NOMO-1 (cell line): ENCODE measurements around the gene GSDME.
"Not testable (repeated sequence)": the region's sequence is repeated elsewhere in the genome, so short reads cannot be mapped to it uniquely, and the experiment has no call there.

Experiments used
- DNase-seq, 2 experiments: peaks; one replicate each; lab custom pipeline; 2025; ENCODE audit not compliant: unreplicated experiment in 2 of 2; lab: John Stamatoyannopoulos, UW

The GSDME gene

DNA sequence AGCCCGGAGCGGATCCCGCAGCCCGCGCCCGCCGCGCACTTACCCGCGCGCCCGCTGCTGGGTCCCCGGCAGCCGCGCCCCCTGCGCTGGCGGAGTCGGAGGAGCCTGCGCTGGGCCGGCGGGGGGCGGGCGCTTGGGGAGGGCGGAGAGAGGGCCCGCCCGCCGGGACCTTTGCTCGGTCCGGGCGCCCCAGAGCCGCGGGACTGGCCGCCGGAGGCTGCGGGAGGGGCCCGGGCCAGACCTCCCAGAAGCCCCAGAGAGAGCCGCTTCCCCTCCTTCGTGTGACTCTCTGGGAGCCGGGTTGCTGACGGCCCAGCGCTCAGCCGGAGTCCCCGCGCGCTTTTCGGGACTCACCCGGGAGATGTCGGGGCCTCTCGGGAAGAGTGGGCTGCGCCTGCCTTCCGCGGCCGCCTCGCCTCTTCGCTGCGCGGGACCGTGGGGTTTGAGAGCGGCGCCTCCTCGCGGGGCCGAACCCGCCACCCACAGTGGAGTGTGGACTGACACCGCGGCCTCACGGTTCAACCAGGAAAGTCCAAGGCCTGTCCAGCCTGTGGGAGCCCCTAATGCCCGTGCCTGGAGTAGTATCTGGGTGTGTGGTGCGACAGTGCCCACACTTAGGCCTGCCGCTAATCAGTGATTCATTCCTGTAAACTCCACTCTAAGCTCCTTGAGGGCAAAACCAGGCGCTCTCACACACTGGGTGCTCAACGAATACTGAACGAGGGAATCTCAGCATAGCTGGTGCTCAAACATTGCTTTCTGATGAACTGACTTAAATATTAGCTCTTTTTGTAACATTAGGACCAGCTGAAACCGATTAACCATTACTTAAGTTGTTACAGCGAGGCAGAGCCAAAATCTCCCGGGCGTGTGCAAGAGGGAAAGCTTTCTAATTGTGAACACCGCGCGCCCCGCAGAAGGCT is at the start of gene GSDME:
Gene GSDME, minus strand, starts transcription at position 112 of the 923 bp plus-strand sequence. CDS start 7,690 bp downstream, outside the sequence.
- no peak for DNase-seq

DNA sequence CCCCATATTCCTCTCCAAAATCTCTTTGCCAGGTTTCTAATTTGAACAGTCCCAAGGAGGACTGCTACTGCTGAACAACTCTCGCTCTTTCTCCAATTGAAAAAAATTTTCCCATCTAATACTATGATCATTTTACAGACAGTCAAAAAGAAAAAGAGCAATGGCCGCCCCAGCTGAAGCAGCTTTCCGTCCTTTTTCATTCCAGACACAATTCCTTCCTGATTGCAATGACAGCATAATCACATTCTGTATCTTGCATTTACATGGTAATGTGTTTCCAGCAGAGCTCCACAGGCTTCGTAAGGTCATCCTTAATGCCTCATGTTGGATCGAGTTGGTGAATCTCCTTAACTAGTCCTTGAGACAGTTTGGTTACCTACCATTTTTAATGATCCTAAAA is 45.0 kb upstream of the GSDME start:
- no peak for DNase-seq

DNA sequence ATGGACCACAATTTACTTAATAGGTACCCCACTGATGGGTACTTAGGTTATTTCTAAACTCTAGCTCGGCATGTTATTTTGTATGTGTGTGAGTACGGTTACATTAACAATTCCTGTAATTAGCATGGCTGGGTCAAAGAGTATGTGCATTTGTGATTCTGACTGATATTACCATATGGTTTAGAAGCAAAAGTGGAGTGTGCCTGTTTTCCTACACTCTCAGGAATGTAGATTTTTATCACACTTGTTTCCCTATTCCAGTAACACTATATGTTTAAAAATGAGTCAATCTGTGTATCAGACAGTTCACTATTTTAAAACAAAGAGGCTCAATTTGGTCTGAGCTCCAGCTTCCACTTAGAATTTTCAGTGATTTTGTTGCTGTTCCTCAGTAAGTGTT is 44.6 kb upstream of the GSDME start:
- no peak for DNase-seq

DNA sequence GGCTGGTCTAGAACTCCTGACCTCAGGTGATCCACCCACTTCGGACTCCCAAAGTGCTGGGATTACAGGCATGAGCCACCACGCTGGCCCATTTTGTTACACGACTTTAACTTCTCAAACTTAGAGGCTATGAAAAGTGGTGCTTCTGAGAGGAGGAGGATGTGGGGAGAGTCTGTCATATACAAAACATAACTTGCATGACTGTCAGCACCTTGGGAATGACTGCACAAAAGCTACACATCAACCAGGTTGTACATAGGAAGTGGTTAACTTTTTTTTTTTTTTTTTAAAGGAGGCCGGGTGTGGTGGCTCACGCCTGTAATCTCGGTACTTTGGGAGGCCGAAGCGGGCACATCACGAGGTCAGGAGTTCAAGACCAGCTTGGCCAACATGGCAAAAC is 43.4 kb upstream of the GSDME start:
- no peak for DNase-seq

DNA sequence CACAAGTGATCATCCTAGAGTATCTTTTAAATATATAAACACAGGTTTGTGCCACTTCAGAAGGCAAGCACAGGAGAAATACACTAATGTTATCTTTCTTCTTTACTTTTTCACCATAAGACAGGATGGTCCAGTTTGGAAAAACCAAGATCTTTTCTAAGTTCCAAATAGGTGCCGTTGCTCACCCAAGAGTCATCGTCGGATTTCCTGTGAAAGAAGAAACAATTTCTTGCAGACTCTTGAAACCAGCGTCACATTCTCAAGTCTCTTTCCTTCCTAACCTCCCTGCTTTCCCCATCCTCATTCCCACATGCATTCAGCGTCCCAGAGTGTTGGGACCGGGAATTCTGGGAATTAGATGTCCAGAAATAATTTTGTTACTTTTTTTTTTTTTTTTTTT is 42.8 kb upstream of the GSDME start:
- no peak for DNase-seq

DNA sequence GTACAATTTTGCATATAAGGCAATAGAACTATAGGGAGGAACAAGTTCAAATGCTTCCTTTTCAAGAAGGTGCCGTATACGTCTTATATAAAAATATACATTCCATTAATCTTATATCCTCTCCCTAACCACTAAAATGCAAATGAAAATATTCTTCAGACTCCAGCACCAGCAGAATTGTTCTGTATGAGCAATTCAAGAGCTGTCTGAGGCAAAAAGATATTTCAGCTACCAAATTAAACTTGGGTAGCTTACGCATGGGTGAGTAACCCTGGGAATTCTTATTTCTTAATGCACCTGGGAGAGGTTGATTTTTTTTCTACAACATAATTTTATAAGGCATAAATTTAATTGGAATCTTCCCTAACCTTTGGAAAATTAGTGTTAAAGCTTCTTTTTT is 42.2 kb upstream of the GSDME start:
- no peak for DNase-seq

DNA sequence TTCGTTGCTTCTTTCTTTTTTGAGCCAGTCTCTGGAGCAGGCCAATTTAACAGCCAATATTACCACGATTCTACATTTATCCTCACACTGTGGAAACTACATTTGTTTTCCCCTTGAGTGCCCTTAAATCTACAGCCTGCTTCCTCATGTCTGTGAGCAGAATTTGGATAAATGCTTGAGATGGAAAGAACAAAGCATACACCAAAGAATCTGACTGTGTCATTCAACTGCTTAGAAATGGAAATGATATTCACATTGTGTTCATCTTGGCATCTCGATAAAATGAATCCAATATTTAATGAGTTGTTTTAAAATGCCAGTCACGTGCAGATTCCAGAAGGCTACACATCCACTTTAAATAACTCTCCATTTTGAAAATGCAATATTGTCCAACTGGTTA is 41.0 kb upstream of the GSDME start:
- DNase-seq: no peak

DNA sequence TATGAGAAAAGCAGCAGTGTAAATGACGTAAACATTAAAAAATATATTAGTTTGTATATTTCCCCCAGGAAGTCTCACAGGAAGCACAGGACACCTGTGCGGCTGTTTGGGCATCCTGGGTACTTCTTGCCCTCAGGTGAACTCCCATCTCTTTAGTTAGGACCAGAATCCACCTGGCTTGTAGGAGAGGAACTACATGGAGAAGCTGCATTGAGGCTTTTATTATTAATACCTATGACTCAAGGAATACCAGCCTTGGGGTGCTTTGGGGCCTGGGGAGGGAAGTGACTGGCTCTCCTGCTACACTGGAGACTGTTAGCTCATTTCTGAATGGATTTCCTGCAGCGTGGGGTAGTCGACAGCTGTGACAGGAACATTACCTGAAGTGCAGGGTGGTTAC is 40.0 kb upstream of the GSDME start:
- no peak for DNase-seq

DNA sequence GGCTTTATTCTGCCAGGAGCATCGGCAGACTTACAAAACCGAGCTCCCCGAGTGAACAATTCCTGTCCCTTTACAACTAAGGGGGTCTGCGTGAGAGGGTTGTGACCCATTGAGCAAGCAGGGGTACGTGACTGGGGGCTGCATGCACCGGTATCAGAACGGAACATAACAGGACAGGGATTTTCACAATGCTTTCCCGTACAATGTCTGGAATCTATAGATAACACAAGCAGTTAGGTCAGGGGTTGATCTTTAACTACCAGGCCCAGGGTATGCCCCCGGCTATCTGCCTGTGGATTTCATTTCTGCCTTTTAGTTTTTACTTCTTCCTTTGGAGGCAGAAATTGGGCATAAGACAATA is 38.1 kb upstream of the GSDME start:
- no peak for DNase-seq

DNA sequence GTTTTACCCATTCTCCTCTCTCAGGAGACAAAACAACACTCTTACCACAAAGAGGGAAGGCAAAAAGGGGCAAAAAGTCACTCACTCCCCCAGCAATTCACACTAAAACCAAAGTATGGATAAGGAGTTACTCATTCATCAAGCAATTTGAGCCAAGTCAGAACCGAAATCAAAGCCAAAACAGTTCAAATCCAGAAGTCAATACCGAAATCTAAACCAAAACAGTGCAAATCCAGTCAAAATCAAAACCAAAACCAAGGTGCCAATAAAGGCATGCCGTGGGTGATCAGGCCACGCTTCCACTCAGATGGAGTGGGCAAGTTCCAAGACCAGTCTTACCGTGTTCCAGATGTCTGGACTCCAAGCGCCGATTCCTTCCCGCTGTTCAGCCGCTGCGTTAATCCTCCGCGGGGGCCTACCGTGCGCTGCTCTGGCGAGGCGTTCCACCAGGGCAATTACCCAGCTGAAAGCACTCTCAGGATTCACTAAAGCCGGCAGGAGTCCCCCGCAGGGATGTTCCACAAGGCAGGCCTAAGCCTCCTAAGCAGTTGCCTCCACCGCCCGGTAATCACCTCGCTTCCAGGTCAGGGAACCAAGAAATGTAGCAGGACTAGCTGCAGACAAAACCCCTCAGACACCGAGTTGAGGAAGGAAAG is 37.6 kb upstream of the GSDME start:
- DNase-seq: not testable (repeated sequence)

DNA sequence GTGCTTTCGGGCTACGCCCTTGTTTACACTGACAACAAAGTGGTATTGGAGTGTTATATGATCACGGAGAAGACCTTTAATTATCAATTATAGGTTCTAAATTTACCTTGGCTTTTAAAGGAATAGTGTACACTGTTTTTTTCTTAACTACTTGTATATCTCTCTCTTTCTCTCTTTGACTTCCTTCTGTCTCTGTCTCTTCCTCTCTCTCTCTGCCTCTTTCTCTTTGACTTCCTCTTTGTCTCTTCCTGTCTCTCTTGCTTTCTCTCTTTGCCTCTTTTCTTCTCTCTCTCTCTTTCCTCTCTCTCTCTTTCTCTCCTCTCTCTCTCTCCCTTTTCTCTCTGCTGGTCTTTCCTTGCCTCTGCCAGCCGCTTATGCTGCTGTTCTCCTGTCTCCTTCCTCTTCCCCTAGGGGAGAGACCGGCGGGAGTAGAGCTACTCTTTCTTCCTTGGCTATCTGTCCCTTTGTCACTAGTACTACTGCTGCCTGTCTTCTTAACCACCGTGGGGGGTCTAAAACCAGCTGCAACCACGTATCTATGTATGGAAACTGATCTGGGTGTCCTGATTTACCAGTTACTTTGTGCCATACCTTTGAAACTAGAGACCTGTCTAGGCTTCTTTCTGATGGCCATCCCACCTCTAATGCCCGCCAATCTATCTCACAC is 36.9 kb upstream of the GSDME start:
- DNase-seq: peak in 1 of 2 experiments; percentile 50

DNA sequence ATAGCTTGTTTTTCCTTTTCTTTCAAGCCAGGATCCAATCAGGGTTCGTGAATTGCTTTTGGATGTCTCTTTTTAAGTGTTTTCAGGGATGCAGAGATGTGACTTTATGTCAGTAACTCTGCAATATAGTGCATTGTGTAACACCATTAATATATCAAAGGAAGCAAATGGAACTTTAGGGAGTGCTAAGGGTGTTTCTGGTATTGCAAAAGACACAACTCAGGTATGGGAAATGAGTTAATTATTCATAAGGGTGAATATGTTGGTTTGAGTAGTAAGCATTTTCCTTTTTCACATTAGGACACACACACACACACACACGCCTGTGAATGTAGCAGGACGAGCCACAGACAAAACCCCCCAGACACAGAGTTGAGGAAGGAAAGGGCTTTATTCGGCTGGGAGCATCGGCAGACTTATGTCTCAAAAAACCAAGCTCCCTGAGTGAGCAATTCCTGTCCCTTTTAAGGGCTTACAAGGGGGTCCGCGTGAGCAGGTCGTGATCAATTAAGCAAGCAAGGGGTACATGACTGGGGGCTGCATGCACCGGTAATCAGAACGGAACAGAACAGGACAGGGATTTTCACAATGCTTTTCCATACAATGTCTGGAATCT is 31.8 kb upstream of the GSDME start:
- no peak for DNase-seq

DNA sequence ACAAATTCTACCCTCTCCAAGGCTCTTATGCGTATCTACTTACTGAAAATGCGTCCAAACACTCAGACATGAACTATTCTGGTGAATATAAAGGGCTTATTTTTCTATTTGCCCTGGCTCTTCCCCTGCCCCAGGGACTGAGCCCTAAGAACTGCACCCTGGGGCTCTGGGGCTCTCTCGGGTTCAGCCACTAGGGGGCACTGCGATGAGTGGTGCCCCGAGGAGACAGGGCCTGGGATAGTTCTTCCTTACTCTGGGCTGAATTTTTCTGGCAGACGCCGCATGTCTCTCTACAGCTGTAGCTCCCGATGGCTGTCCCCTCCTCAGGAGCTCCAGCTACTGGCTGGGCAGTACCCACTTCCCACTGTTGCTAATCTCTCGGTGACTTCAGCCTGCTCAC is 30.8 kb upstream of the GSDME start:
- DNase-seq: no peak

DNA sequence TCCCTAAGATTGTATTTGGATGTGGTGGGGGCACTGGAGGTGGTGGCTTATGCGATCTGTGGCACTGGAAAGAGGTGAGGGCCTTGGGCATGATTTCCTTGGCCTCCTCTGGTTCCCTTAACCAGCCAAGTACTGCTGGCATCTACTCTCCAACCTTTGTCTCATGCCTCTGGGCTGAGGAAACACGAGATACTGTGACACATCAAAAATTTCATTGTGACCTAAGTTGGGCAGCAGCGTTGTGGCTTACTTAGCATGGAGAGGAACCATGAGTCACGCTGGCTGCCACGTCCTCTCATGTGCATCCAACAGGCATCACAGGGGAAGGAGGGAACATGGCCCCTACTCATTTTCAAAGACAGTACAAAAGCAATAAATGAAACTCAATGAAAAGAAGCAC is 29.7 kb upstream of the GSDME start:
- peak; percentile 71 to 96 for DNase-seq

DNA sequence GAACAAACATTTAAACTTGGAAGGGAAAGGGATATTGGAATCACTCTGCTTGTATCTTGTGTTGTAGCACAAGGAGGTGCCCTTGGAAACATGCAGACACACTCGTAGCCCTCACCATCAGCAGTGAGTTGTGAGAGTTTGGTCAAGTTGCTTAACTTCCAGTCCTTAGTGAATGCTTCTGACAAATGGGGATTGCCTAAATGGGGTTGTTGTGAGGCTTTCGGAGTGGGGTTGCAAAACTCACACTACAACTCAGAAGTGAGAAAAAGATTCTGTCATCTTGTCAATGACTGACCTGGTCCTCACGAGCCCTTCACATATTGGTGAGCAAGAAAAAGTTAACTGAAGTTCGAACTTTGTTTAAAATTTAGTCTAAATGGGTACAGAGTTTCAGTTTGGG is 29.0 kb upstream of the GSDME start:
- DNase-seq: peak; percentile 6 to 27

DNA sequence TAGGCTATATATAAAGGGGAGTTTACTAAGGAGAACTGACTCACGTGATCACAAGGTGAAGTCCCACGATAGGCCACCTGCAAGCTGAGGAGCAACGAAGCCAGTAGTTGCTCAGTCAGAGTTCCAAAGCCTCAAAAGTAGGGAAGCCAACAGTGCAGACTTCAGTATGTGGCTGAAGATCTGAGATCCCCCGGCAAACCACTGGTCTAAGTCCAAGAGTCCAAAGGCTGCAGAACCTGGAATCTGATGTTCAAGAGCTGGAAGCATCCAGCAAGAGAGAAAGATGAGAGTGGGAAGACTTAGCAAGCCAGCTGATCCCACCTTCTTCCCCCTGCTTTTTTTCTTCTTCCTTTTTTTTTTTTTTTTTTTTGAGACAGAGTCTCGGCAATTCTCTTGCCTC is 27.0 kb upstream of the GSDME start:
- DNase-seq: no peak

DNA sequence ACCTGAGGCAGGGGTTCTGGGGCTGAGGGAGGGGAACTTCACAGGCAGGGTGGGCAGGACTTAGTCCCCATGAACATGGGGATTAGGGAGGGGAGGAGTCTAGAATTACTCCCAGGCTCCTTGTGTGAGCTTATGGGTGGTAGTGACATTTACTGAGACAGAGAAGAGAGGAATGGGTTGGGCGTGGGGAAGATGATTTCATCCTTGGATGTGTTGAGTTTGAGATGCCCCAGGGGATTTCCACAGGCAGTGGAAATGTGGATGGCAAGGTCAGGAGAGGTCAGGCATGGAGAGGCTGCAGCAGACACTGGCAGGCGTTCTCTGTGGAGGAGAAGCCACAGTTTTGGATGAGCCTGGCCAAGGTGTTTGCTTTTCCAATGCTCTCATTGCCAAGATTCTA is 26.4 kb upstream of the GSDME start:
- no peak for DNase-seq

DNA sequence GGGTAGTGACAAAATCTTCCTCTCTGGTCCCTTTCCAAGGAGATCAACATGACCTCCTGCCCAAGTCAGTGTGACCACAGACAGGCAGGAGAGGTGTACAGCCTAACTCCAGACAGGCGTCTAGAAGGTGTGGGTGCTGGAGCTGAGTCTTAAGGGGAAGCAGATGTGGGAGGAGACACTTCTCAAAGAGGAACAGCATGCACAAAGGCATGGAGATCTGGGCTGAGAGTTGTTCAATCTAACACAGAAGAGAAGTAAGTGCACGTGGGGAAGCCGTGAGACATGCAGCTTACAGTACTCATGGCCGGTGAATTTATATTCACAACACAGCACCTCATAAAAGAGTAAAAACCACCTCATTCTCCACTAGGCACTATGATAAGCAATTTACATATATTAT is 23.8 kb upstream of the GSDME start:
- DNase-seq: peak; percentile 52 to 54

DNA sequence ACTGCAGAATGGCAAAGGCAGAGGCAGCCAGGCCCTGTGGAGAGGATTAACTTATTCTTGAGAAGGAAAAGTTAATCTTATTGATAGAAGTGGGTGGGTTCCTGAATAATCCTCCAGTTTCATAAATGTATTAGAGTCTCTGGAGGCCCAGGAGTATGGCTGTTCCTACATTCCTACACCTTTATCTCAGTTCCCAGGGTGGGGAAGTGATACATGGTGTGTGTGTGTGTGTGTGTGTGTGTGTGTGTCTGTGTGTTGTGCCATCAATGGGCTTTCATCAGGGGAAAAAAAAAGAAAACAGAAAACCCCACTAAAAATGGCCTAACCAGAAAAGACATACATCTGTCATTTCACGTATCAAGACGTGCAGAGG is 22.0 kb upstream of the GSDME start:
- DNase-seq: no peak

DNA sequence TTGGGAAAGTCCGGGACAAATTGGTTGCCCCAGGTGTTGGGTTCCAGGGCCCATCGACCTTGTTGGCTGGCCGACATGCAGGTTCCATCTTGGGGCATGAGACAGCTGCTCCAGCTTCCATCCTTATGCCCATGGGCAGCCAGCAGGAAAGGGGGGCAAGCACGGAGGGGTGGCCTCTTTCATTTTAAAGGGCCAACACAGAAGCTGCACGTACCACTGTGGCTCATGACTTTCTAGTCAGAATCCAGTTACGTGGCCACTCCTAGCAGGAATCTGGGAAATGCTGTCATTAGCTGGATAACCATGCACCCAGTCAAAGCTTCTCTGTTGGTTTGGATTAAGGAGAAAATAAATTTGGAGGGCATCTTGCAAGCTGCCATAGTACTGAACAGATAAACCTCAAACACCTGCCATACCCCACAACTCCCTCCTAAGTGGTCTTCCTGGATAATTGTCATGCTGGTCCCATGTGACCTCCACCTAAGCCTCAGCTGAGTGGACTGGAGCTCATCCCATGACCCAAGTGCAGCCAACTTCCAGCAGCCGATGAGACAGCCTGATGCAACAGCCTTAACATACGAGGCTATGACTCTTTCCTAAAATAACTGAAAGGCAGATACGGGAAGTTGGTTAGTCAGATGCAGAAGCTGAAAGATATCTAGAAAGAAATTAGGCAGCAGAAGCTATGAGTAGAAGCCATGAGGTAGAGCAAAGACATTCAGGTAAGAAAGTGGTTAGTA is 21.4 kb upstream of the GSDME start:
- DNase-seq: peak; percentile 68 to 91

DNA sequence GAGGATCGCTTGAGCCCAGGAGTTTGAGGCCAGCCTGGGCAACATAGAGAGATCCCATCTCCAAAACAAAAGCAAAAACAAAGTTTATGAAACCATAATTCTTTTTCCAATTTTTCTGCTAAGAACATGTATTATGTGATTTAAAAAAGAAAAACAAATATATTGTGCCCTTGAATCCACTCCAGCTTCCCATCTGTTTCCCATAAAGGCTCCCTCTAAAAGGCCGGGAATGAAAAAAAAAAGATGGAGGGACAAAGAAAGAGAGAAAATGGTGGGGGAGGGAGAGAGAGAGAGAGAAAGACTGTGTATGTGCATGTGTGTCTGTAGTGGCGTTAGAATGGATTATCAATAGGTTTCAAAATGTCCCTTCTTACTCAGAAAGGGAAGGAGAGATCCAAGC is 20.5 kb upstream of the GSDME start:
- DNase-seq: no peak
